Stomach (tissue), 9 donors: Measurements from ENCODE around the gene RPH3AL. TPM values are rescaled to one million over a fixed set of nuclear protein-coding genes. Genes with fewer than 3 reads are reported as not detected.

ENCODE experiments used
- DNase-seq, 2 donors: peaks; one replicate each; pipeline versions ENCODE4 v3.0.0 to v3.0.0-alpha.2; 2013 to 2019
- H3K27ac ChIP-seq, 5 donors: fragments of 200-600 bp in 4 of 5; sonication (generic) in 4 of 5; one replicate each; pipeline ENCODE4 v1.5.1; 2013 to 2019; ENCODE audit warnings: mild to moderate bottlenecking in 1 of 5, moderate library complexity in 1 of 5
- H3K27me3 ChIP-seq, 3 donors: fragments of 200-600 bp; sonication (generic); one replicate each; pipeline ENCODE4 v1.5.1; 2017 to 2019; ENCODE audit warnings: mixed run types in 1 of 3
- H3K36me3 ChIP-seq, 4 donors: fragments of 200-600 bp; sonication (generic); 1 replicate in 3 of 4; 2 replicates in 1 of 4; pipeline ENCODE4 v1.5.1; 2016 to 2019
- H3K4me1 ChIP-seq, 4 donors: fragments of 200-600 bp; sonication (generic); one replicate each; pipeline ENCODE4 v1.5.1; 2016 to 2019
- H3K4me3 ChIP-seq, 4 donors: fragments of 200-600 bp; sonication (generic) in 3 of 4; one replicate each; pipeline ENCODE4 v1.5.1; 2016 to 2019; ENCODE audit warnings: mild to moderate bottlenecking in 1 of 4
- H3K9me3 ChIP-seq, 4 donors: fragments of 200-600 bp; sonication (generic); one replicate each; pipeline ENCODE4 v1.5.1; 2016 to 2019
- EP300 ChIP-seq: sonication (generic); formaldehyde crosslinking; IDR thresholded peaks from one replicate; pipeline ENCODE4 v1.6.1; 2017; ENCODE audit warnings: antibody characterized with exemption
- POLR2A ChIP-seq, 4 donors: fragments of 450-650 bp; IDR thresholded peaks; one replicate each; pipeline ENCODE4 v1.6.1; 2016; ENCODE audit warnings: antibody characterized with exemption in 4 of 4, control low read depth in 2 of 4, mild to moderate bottlenecking in 1 of 4, moderate library complexity in 1 of 4
- POLR2AphosphoS5 ChIP-seq, 3 donors: sonication (generic); formaldehyde crosslinking; IDR thresholded peaks; one replicate each; pipeline ENCODE4 v1.6.1; 2016; ENCODE audit warnings: antibody characterized with exemption in 3 of 3
- WGBS, 5 donors: extraction: QIAGEN DNeasy Blood & Tissue Kit in 3 of 5; methylation state at CpG; one replicate each; pipeline versions ENCODE4 v1.1.5 to v1.1.7; 2013 to 2018; 5-methylcytosine and 5-hydroxymethylcytosine counted together
- intact Hi-C: fragments of 100-400 bp; cut with DNase I; formaldehyde crosslinking; loops from one replicate; pipeline ENCODE4 v1.15.1; 2023; ENCODE audit warnings: low total_unique reads
- polyA plus RNA-seq, 3 donors: library from polyadenylated mRNA; stranded (reverse); fragments of 200-250 nt; gene quantifications; one replicate each; pipeline ENCODE4 v1.2.3, GENCODE V29; 2013
- total RNA-seq, 5 donors: library from RNA; depleted of rRNA; stranded (reverse); fragments of >200 nt; gene quantifications; one replicate each; pipeline versions ENCODE4 v1.1.0 to v1.2.3, GENCODE V29; 2014 to 2016
- TF ChIP-seq, protein P1 (sequence below), 7 experiments: fragments of 450-650 bp in 4 of 7; fragments of 200-600 bp in 3 of 7; sonication (generic) in 3 of 7; IDR thresholded peaks; one replicate each; pipeline ENCODE4 v1.5.1; 2016 to 2019; ENCODE audit warnings: antibody characterized with exemption in 7 of 7, control low read depth in 2 of 7, mild to moderate bottlenecking in 1 of 7
- donor health status: healthy with polysubstance abuse.
- donor health status: Bipolar disorder and iron deficiency.
- donor health status: healthy.

Gene RPH3AL
- total and polyA plus RNA-seq, 8 donors = 4.9 to 38.5 (median 17.4) TPM

DNA sequence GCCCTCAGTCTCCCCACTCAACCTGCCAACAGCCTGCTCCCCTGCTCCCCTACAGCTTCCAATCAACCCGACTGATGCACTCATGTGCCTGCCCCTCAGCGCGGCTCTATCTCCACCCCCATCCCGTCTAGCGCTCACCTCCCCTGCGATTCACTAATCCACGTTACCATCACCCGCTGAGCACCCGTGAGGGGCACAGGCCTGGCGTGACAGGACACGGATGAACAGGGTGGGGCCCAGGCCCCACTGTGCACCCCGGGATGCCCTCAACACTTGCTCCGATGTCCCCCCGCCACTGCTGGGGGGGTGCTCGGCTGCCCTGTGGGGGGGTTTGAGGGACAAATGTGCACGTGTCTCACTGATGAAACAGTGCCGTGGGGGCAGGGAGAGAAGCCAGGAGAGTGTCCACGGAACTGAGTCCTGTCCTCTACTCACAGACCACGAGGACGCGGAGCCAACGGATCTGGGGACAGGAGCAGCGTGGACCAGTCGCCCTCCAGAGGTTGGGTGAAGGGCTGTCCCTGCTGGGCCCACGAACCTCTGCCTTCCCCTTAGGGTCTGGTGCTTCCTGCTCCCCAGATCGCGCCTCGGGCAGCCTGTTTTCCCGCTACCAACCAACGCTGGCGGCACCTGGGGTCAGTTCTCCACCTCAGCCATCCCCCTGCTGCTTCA is 66.7 kb downstream of the RPH3AL start:
- TF ChIP-seq EP300 (no peak), POLR2AphosphoS5 (IDR thresholded peaks at IDR 0.05) (no peak), POLR2A (IDR thresholded peaks at IDR 0.05) (no peak)
- TF ChIP-seq, protein P1, sequence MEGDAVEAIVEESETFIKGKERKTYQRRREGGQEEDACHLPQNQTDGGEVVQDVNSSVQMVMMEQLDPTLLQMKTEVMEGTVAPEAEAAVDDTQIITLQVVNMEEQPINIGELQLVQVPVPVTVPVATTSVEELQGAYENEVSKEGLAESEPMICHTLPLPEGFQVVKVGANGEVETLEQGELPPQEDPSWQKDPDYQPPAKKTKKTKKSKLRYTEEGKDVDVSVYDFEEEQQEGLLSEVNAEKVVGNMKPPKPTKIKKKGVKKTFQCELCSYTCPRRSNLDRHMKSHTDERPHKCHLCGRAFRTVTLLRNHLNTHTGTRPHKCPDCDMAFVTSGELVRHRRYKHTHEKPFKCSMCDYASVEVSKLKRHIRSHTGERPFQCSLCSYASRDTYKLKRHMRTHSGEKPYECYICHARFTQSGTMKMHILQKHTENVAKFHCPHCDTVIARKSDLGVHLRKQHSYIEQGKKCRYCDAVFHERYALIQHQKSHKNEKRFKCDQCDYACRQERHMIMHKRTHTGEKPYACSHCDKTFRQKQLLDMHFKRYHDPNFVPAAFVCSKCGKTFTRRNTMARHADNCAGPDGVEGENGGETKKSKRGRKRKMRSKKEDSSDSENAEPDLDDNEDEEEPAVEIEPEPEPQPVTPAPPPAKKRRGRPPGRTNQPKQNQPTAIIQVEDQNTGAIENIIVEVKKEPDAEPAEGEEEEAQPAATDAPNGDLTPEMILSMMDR (IDR thresholded peaks at IDR 0.05) = no peak
- Histone ChIP-seq H3K4me1 (no peaks in the 10 kb centered on the region), H3K27me3 (no peaks in the 10 kb centered on the region), H3K9me3 (no peaks in the 10 kb centered on the region), H3K27ac (no peak overlapping the region), H3K4me3 (no peak overlapping the region), H3K36me3 (peaks cover 0 to 40% (median 21%) of the 10 kb centered on the region in 4 donors)
- DNase-seq = no peak
- intact Hi-C loops = no loop called here
- 88 to 92% (median 88%) methylated on average over 26 to 31 of the region's 31 CpGs for WGBS, 5 donors

GRCh38 chr17:284676-285355 is 67.8 kb downstream of the RPH3AL start:
- DNase-seq = no peak
- Histone ChIP-seq H3K4me3 (no peak overlapping the region), H3K27ac (no peak overlapping the region), H3K9me3 (no peaks in the 10 kb centered on the region), H3K4me1 (no peaks in the 10 kb centered on the region), H3K27me3 (no peaks in the 10 kb centered on the region), H3K36me3 (peaks cover 0 to 41% (median 17%) of the 10 kb centered on the region in 4 donors)
- 84 to 93% (median 91%) methylated on average over 24 to 29 of the region's 29 CpGs for WGBS, 5 donors
- TF ChIP-seq, protein P1 (IDR thresholded peaks at IDR 0.05) = no peak
- TF ChIP-seq POLR2AphosphoS5 (IDR thresholded peaks at IDR 0.05) = no peak
- TF ChIP-seq EP300 = no peak
- TF ChIP-seq POLR2A (IDR thresholded peaks at IDR 0.05) = no peak
- intact Hi-C loops = no loop called here

DNA sequence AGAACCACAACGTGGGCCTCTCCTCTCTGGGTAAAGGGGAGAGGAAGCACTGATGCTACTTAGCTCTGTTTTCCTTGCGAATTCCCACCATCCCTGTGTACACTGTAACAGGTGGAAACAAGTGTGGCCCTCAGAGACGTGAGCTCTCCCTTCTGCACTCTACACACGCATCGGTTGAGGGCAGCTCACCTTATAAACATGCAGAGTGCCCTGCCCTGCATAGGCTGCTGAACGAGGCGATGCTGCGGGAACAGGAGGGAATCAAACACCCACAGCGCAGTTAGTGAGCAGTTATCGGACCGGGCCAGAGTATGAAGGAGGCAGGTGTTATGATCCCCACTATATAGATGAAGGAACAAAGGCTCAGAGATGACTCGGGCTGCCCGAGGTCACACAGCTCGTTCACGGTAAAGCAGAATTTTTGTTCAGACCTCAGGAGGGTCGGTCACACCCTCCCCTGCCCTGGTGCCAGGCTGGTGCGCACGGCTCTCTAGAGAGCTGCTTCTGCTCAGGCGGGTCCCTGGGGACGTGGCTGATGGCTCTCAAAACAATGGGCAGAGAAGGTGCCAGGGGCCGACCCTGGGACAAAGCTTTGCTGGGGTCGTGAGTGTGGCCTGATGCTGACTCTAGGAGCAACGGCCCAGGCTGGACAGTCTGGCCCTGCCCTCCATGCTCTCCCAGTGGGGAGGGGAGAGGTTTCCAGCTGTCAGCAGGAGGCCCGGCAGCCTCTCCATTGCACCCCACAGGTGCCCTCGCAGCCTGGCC is 68.5 kb downstream of the RPH3AL start:
- TF ChIP-seq POLR2AphosphoS5 (IDR thresholded peaks at IDR 0.05) = no peak
- TF ChIP-seq, protein P1 (IDR thresholded peaks at IDR 0.05) = no peak
- no peak for TF ChIP-seq POLR2A (IDR thresholded peaks at IDR 0.05)
- TF ChIP-seq EP300 = no peak
- Histone ChIP-seq H3K9me3 (no peaks in the 10 kb centered on the region), H3K27me3 (no peaks in the 10 kb centered on the region), H3K36me3 (peaks cover 0 to 43% (median 17%) of the 10 kb centered on the region in 4 donors), H3K27ac (no peak overlapping the region), H3K4me1 (no peaks in the 10 kb centered on the region), H3K4me3 (no peak overlapping the region)
- WGBS, 5 donors = 80 to 86% (median 86%) methylated on average over 21 to 25 of the region's 25 CpGs
- intact Hi-C loops = no loop called here
- no peak for DNase-seq
